HCT116 (cell line): ENCODE measurements around the gene WDR5.

Experiments used
- CEBPB ChIP-seq: IDR thresholded peaks from 2 replicates; pipeline ENCODE4 v1.6.1; 2012; ENCODE audit warnings: low read depth
- CTCF ChIP-seq, 3 experiments: fragments of 200-600 bp in 1 of 3; sonication (generic) in 1 of 3; IDR thresholded peaks in 2 of 3; conservative IDR thresholded peaks in 1 of 3; 2 replicates each; pipeline ENCODE4 v1.5.1; 2012 to 2017; ENCODE audit warnings: low read depth in 2 of 3, low read length in 2 of 3, antibody characterized with exemption in 1 of 3, borderline replicate concordance in 1 of 3, control low read depth in 1 of 3, mild to moderate bottlenecking in 1 of 3, mixed read lengths in 1 of 3, mixed run types in 1 of 3, moderate library complexity in 1 of 3; ENCODE audit not compliant: insufficient read depth in 1 of 3
- EZH2 ChIP-seq: fragments of 200-600 bp; sonication (generic); IDR thresholded peaks from 2 replicates; pipeline ENCODE4 v1.6.1; 2017; ENCODE audit warnings: antibody characterized with exemption, mixed run types
- EZH2phosphoT487 ChIP-seq: fragments of 200-600 bp; IDR thresholded peaks from 2 replicates; pipeline ENCODE4 v1.6.1; 2018; ENCODE audit warnings: antibody characterized with exemption, borderline replicate concordance
- MAX ChIP-seq: IDR thresholded peaks from 2 replicates; pipeline ENCODE4 v1.6.1; 2012
- SIN3A ChIP-seq: IDR thresholded peaks from 2 replicates; pipeline ENCODE4 v1.6.1; 2012; ENCODE audit warnings: low read depth

GRCh38 chr9:134196911-134197310 lies 61.0 kb downstream of the WDR5 start:
- TF ChIP-seq EZH2, result no peak
- TF ChIP-seq CTCF (IDR thresholded peaks at IDR 0.05 in 2 of 3, conservative IDR thresholded peaks at IDR 0.05 in 1 of 3; ENCODE audit: borderline replicate concordance in 1 of 3, insufficient read depth in 1 of 3, low read depth in 2 of 3, low read length in 2 of 3), result no peak
- no peak for TF ChIP-seq CEBPB
- no peak for TF ChIP-seq SIN3A
- TF ChIP-seq MAX, result no peak
- no peak for TF ChIP-seq EZH2phosphoT487
